Islet precursor cell (in vitro differentiated cells): ENCODE measurements around the gene IL1RAPL2.
A peak's percentile ranks its signal among the peaks of the same experiment; 100 is the strongest.
"Not testable (repeated sequence)": the region's sequence is repeated elsewhere in the genome, so short reads cannot be mapped to it uniquely, and the experiment has no call there.

ENCODE experiments used
- DNase-seq: peaks from one replicate; pipeline ENCODE4 v3.0.0-alpha.2; 2018

Gene IL1RAPL2

GRCh38 chrX:105636667-105637066 is 1070.7 kb downstream of the IL1RAPL2 start:
- DNase-seq = peak; percentile 52

DNA sequence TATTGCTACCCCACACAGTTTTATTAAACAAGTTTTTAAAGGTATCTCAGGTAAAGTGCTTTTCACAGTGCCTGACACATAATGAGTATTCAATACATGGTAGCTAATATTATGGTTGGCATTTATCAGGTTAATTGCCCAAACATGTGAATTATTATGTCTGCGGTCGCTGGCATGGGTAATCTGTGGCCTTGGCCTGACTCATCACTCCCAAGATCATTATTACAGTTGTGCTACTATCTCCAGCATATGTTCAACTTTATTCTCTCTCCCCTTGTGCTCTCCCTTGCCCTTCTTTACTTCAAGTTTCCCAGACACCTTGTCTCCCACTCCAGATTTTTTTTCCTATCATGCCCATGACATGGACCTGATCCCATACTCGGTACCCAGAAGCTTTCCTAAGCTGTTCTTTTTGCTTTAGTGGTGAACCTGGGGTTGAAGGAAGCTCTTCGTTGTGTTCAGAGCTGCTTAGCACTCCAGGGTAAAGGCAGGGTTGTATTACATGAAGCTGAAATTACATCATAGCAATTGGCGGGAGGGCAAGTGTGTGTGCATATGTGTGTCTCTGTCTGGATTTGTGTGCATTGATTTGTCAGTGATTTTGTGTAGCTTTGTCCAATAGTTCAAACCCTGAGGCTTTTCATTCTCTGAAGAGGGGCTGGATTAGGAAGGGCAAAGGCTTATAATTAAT is 1079.8 kb downstream of the IL1RAPL2 start:
- no peak for DNase-seq

- no peak for DNase-seq
Measured at GRCh38 chrX:105646592-105647372, 1080.8 kb downstream of the IL1RAPL2 start.

- no peak for DNase-seq
Measured at GRCh38 chrX:105647749-105648148, 1081.8 kb downstream of the IL1RAPL2 start.

GRCh38 chrX:105648732-105649131 is 1082.7 kb downstream of the IL1RAPL2 start:
- no peak for DNase-seq

DNA sequence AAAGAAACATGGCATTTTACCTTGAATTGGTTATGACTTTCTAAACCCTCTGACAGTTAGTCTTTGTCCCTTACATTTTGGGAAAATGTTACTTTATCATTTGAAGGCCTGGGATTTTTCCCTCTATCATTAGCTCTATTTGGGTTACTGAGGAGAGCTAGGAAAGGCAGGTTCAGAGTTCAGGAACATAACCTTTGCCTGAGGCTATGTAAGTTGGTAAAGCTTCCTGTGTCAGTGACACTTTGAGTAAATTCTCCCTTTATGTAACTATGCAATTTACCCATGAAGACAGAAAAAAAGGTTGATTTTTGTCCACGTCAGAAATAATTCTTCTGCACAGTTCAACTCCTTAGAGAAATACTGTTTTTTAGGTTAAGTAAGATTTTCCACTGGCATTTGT is 1084.6 kb downstream of the IL1RAPL2 start:
- DNase-seq = no peak

- DNase-seq = no peak
Measured at GRCh38 chrX:105650986-105651385, 1085.0 kb downstream of the IL1RAPL2 start.

DNA sequence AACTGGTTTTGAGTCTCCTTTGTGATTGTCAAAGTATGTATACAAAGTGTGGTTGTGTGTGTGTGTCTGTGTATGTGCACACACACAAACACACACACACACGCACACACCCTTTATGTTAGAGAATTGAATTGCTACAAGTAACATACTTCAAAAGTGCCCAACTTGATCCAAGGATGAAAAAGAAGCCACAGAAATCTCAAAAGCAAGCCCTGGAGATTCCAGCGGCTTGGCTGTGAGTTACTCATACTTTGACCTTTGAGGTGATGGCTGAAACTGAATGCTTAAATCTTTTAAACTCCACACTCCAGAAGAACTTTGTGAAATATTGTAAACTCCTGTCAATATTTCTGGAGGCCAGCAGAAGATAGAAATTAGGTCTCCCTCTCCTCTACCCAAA is 1087.9 kb downstream of the IL1RAPL2 start:
- no peak for DNase-seq

GRCh38 chrX:105658136-105658535 is 1092.1 kb downstream of the IL1RAPL2 start:
- no peak for DNase-seq

GRCh38 chrX:105662248-105662647 is 1096.2 kb downstream of the IL1RAPL2 start:
- DNase-seq = no peak

DNA sequence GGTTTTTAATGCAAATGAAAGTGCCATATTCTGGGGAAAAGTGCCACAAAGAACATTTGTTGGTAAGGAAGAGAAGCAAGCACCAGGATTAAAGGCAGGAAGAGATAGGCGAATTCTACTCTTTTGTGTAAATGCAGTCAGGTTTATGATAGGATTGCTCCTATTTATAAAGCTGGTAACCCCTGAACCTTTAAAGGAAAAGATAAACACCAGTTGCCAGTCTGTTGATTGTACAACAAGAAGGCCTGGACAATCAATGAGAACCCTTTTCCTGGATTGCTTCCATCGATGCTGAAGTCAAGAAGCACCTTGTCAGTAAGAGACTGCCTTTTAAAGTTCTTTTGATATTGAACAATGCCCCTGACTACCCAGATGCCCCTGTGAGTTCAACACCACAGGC is 1098.2 kb downstream of the IL1RAPL2 start:
- no peak for DNase-seq

DNA sequence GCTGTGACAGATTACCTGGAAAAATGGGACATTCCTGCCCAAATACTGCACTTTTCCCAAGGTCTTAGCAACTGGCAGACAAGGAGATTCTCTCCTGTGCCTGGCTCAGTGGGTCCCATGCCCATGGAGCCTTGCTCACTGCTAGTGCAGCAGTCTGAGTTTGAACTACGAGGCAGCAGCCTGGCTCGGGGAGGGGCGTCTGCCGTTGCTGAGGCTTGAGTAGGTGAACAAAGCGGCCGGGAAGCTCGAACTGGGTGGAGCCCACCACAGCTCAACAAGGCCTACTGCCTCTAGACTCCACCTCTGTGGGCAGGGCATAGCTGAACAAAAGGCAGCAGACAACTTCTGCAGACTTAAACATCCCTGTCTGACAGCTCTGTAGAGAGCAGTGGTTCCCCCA is 1118.3 kb downstream of the IL1RAPL2 start:
- DNase-seq = not testable (repeated sequence)

- no peak for DNase-seq
Measured at GRCh38 chrX:105694839-105695238, 1128.8 kb downstream of the IL1RAPL2 start.

DNA sequence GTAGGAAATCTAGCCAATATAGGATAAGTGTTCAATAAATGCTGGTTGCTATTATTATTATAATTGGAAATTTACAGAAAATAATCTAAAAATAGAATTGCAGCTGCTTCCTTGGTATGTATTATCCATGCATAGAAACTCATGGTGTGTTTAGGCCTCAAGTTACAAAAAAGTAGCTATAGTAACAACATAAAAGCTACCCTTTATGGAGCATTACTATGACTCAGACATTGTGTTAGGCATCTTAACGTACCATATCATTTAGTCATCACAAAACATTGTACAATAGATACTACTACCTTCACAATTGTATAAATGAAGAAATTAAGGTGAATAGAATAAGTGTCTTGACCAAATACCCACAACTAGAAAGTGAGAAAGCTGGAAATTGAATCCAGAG is 1129.5 kb downstream of the IL1RAPL2 start:
- DNase-seq = no peak

GRCh38 chrX:105696870-105697269 is 1130.9 kb downstream of the IL1RAPL2 start:
- no peak for DNase-seq

GRCh38 chrX:105697984-105698781 is 1132.2 kb downstream of the IL1RAPL2 start:
- no peak for DNase-seq

DNA sequence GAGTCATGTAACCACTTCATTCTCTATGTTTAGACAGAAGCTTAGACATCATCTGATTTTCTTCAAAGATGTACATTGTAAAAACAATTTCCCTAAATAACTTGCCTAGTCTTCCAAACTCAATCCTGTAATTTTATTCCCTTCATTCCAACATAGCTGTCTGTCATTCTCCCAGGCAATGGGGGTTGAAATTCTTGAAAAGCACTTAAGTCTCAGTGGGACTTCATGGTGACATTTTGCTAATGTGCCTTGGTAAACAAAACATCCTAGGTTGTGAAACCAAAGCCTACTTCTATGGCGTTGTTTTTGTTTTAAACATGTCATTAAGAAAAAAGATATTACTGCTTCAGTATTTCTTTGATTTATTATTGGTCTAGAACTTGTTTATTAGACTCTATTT is 1134.3 kb downstream of the IL1RAPL2 start:
- no peak for DNase-seq

DNA sequence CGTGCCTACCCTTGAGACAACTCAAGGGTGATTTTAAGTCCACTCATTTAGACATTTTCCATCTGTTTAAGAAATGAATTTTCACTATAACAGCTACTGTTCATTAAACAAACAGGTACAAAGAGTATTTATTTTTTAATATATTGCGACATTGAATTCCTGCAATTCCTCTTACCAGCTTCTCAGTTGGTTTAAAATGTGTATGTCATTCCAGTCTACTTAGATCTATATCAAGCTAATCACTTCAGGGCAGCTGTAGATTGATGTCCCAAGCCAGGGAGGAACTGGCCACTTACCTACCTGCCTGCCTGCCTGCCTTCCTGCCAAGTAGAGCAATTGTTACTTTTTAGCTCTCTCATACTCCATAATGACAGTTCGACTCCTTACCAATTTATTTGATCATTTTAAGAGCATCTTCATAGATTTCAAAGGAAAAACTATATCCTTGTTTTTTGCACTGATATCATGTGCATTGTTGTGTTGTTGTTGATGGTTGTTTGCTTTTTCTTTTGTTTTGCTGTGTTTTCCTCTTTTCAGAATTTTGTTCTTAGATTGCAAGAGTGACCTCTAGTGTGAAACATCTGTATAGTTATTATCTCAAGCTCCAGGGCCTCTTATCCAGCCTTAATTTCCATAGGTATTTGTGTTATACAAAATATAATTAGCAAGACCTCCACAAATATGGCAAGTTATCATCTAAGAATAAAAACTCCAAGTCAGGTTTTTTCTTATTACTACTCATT is 1135.5 kb downstream of the IL1RAPL2 start:
- DNase-seq = peak; percentile 53

DNA sequence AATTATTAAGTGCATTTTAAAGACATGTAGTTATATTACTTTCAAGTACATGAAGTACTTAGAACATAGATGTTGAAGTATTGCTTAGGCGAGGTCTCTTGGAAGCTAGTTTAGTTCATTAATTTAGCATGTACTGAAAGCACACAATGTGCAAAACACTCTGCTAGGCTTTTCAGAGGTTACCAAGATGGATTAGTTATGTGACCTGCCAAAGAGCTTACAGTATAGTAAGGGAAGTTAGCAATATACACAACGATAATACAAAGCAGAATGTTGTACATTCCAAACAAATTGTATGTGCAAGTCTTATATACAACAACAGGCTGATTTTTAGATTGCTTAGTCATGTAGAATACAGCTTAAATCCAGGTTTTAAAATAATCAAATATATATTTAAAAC is 1137.9 kb downstream of the IL1RAPL2 start:
- DNase-seq = no peak

- no peak for DNase-seq
Measured at GRCh38 chrX:105706041-105706440, 1140.0 kb downstream of the IL1RAPL2 start.

DNA sequence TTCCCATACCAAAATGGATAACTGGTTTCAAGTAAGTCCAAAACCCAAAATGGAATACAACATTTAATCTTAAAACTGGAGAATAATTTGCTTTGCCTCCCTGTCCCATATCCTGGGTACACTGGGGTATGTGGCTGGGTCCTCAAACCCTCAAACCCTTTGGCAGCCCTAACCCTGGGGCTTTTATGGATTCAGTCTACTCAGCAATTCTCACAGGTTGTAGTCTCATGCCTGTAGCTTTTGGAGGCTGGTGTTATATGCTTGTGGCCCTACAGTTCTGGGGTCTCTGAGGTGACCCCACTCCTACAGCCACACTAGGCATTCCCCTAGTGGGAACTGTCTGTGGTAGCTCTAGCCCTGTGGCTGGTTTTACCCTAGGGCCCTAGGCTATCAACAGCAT is 1145.8 kb downstream of the IL1RAPL2 start:
- DNase-seq = no peak

DNA sequence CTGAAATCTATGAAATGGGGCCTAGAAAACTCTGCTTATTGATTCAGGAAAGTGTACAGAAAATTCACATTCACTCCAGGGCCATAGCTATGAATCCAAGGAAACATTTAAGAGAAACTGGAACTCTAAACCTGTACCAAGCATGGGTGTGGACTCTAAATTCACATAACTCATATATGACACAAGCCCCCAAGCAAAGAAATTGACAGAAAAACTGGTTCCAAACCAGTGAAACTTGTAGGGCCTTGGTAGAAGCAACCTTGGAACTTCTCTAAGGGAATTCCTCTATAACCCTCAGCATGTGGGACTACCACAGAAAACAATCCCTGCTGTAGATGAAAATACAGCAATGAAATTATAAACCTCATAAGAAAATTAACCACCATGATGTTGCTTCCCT is 1149.7 kb downstream of the IL1RAPL2 start:
- DNase-seq = no peak
